Osteoblast (primary cell): ENCODE data around the gene GPR78. TPM values are rescaled to one million over a fixed set of nuclear protein-coding genes. Genes with fewer than 3 reads are reported as not detected.
"Not testable (repeated sequence)": the region's sequence is repeated elsewhere in the genome, so short reads cannot be mapped to it uniquely, and the experiment has no call there.

Experiments
- DNase-seq: peaks from one replicate; pipeline ENCODE4 v3.0.0; 2011; ENCODE audit warnings: low spot score, mixed read lengths; ENCODE audit not compliant: insufficient read length; ENCODE audit errors: missing footprints
- H2AFZ ChIP-seq: 2 replicates; pipeline ENCODE4 v1.6.0; 2011; ENCODE audit warnings: mild to moderate bottlenecking, low read length
- H3K27ac ChIP-seq: 2 replicates; pipeline ENCODE4 v1.5.1; 2011; ENCODE audit warnings: mild to moderate bottlenecking, low read depth, low read length, moderate library complexity
- H3K27me3 ChIP-seq: 2 replicates; pipeline ENCODE4 v1.6.0; 2012; ENCODE audit warnings: mild to moderate bottlenecking, control low read depth, inconsistent platforms, low read length, moderate library complexity; ENCODE audit not compliant: insufficient read depth
- H3K36me3 ChIP-seq: 2 replicates; pipeline ENCODE4 v1.5.1; 2011; ENCODE audit warnings: mild to moderate bottlenecking, low read length, control low read depth, moderate library complexity; ENCODE audit not compliant: insufficient read depth
- H3K4me1 ChIP-seq: 2 replicates; pipeline ENCODE4 v1.5.1; 2011; ENCODE audit warnings: mild to moderate bottlenecking, low read length, control low read depth, moderate library complexity; ENCODE audit not compliant: insufficient read depth
- H3K4me2 ChIP-seq: 2 replicates; pipeline ENCODE4 v1.6.0; 2011; ENCODE audit warnings: mild to moderate bottlenecking, low read length; ENCODE audit not compliant: insufficient read depth
- H3K4me3 ChIP-seq: fragments of 200-600 bp; sonication (generic); 3 replicates; pipeline ENCODE4 v1.5.1; 2012; ENCODE audit warnings: mild to moderate bottlenecking, low read length, inconsistent platforms; ENCODE audit not compliant: insufficient read depth
- H3K79me2 ChIP-seq: 2 replicates; pipeline ENCODE4 v1.6.0; 2012; ENCODE audit warnings: mild to moderate bottlenecking, low read length, control low read depth, inconsistent platforms; ENCODE audit not compliant: insufficient read depth
- H3K9me3 ChIP-seq: 2 replicates; pipeline ENCODE4 v1.5.1; 2011; ENCODE audit warnings: low read depth, low read length, control low read depth
- H4K20me1 ChIP-seq: 2 replicates; pipeline ENCODE4 v1.6.0; 2012; ENCODE audit warnings: mild to moderate bottlenecking, low read length, control low read depth; ENCODE audit not compliant: insufficient read depth
- total RNA-seq: library from RNA; depleted of rRNA; stranded (reverse); fragments of >200 nt; gene quantifications from 2 replicates; pipeline ENCODE4 v1.2.3, GENCODE V29; 2012
- TF ChIP-seq, protein P1 (sequence below): IDR thresholded peaks from 2 replicates; pipeline ENCODE4 v1.5.1; 2011; ENCODE audit warnings: mild to moderate bottlenecking, low read depth, low read length, moderate library complexity; ENCODE audit errors: extremely low read depth

GPR78 gene
- total RNA-seq, 1 donor: 1.8 TPM

GRCh38 chr4:8618421-8618820, 38.2 kb downstream of the GPR78 start:
- DNase-seq: no peak
- H3K79me2 ChIP-seq: no peaks in the 10 kb centered on the region
- H3K4me3 ChIP-seq: no peak overlapping the region
- peaks cover 3% of the 10 kb centered on the region for H4K20me1 ChIP-seq
- H2AFZ ChIP-seq: no peak overlapping the region
- TF ChIP-seq, protein P1, sequence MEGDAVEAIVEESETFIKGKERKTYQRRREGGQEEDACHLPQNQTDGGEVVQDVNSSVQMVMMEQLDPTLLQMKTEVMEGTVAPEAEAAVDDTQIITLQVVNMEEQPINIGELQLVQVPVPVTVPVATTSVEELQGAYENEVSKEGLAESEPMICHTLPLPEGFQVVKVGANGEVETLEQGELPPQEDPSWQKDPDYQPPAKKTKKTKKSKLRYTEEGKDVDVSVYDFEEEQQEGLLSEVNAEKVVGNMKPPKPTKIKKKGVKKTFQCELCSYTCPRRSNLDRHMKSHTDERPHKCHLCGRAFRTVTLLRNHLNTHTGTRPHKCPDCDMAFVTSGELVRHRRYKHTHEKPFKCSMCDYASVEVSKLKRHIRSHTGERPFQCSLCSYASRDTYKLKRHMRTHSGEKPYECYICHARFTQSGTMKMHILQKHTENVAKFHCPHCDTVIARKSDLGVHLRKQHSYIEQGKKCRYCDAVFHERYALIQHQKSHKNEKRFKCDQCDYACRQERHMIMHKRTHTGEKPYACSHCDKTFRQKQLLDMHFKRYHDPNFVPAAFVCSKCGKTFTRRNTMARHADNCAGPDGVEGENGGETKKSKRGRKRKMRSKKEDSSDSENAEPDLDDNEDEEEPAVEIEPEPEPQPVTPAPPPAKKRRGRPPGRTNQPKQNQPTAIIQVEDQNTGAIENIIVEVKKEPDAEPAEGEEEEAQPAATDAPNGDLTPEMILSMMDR: no peak
- H3K27ac ChIP-seq: no peak overlapping the region
- no peak overlapping the region for H3K4me2 ChIP-seq
- peaks cover 3% of the 10 kb centered on the region for H3K36me3 ChIP-seq
- H3K27me3 ChIP-seq: no peaks in the 10 kb centered on the region
- H3K9me3 ChIP-seq: no peaks in the 10 kb centered on the region
- H3K4me1 ChIP-seq: no peaks in the 10 kb centered on the region

GRCh38 chr4:8618961-8619720, 38.9 kb downstream of the GPR78 start:
- TF ChIP-seq, protein P1: no peak
- H3K27me3 ChIP-seq: no peaks in the 10 kb centered on the region
- DNase-seq: no peak
- peaks cover 3% of the 10 kb centered on the region for H3K36me3 ChIP-seq
- no peak overlapping the region for H3K4me2 ChIP-seq
- no peak overlapping the region for H2AFZ ChIP-seq
- no peaks in the 10 kb centered on the region for H3K4me1 ChIP-seq
- H3K79me2 ChIP-seq: no peaks in the 10 kb centered on the region
- no peak overlapping the region for H3K27ac ChIP-seq
- H3K9me3 ChIP-seq: no peaks in the 10 kb centered on the region
- H3K4me3 ChIP-seq: no peak overlapping the region
- H4K20me1 ChIP-seq: peaks cover 3% of the 10 kb centered on the region

- not testable (repeated sequence) for H3K27me3 ChIP-seq, H3K4me3 ChIP-seq, H2AFZ ChIP-seq, DNase-seq, H3K4me1 ChIP-seq, H3K79me2 ChIP-seq, H3K9me3 ChIP-seq, H3K4me2 ChIP-seq, H4K20me1 ChIP-seq, H3K36me3 ChIP-seq, H3K27ac ChIP-seq
These were observed 40.9 kb downstream of the GPR78 start for GRCh38 chr4:8621135-8621534.

DNA sequence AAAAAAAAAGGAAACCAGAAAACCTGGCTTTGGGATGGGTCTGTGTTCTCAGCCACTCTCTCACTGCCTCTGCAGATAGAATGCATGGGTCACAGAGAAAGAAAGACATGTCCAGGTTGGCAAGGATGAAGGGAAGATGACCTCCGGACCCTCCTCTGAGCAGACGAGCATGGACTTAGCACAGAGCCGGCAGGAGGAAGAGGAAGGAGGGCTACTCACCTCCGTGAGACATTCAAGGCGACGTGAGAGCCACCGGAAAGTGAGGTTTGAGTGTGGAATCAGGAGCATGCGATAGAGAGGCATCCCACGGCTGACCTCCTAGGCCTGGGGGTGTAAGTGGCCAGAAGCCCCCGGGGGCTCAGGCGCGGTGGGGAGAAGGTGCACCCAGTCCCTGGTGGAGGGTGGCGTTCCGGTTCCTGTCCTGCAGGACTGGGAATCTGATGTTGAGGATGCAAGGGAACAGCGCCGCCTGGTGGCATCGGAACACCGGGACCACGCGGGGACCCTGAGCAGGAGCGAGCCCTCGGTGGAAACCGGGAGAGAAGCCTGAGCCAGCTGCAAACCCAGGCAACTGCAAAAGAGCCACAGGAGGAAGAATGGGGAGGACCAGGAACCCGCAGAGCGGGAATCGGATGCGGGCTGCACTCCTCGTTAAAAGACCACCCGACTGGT, 44.5 kb downstream of the GPR78 start:
- not testable (repeated sequence) for H3K36me3 ChIP-seq, H3K4me1 ChIP-seq, H3K27me3 ChIP-seq, H3K9me3 ChIP-seq, H3K27ac ChIP-seq, H3K4me3 ChIP-seq, H3K79me2 ChIP-seq, H3K4me2 ChIP-seq, H4K20me1 ChIP-seq, DNase-seq, H2AFZ ChIP-seq

DNA sequence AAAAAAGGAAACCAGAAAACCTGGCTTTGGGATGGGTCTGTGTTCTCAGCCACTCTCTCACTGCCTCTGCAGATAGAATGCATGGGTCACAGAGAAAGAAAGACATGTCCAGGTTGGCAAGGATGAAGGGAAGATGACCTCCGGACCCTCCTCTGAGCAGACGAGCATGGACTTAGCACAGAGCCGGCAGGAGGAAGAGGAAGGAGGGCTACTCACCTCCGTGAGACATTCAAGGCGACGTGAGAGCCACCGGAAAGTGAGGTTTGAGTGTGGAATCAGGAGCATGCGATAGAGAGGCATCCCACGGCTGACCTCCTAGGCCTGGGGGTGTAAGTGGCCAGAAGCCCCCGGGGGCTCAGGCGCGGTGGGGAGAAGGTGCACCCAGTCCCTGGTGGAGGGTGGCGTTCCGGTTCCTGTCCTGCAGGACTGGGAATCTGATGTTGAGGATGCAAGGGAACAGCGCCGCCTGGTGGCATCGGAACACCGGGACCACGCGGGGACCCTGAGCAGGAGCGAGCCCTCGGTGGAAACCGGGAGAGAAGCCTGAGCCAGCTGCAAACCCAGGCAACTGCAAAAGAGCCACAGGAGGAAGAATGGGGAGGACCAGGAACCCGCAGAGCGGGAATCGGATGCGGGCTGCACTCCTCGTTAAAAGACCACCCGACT, 50.2 kb downstream of the GPR78 start:
- H3K4me3 ChIP-seq, H2AFZ ChIP-seq, H3K9me3 ChIP-seq, H3K27me3 ChIP-seq, H3K36me3 ChIP-seq, H4K20me1 ChIP-seq, H3K4me2 ChIP-seq, H3K27ac ChIP-seq, H3K79me2 ChIP-seq, H3K4me1 ChIP-seq, DNase-seq: not testable (repeated sequence)

- not testable (repeated sequence) for H3K4me2 ChIP-seq, H3K79me2 ChIP-seq, H4K20me1 ChIP-seq, H3K4me3 ChIP-seq, DNase-seq, H3K9me3 ChIP-seq, H3K4me1 ChIP-seq, H3K27me3 ChIP-seq, H3K27ac ChIP-seq, H2AFZ ChIP-seq, H3K36me3 ChIP-seq
These were observed 51.7 kb downstream of the GPR78 start for GRCh38 chr4:8631896-8632295.

GRCh38 chr4:8634773-8635172, 54.6 kb downstream of the GPR78 start:
- H3K4me2 ChIP-seq, H3K36me3 ChIP-seq, H3K4me1 ChIP-seq, H3K27ac ChIP-seq, H3K79me2 ChIP-seq, H3K9me3 ChIP-seq, H3K4me3 ChIP-seq, DNase-seq, H2AFZ ChIP-seq, H4K20me1 ChIP-seq, H3K27me3 ChIP-seq: not testable (repeated sequence)
